GM18861 (cell line): ENCODE results near the gene SMARCA4.

Experiments used
- ATAC-seq: cut with Tn5 transposase; IDR thresholded peaks from one replicate; pipeline ENCODE4 v1.9.1; 2021; ENCODE audit not compliant: unreplicated experiment

Gene SMARCA4

GRCh38 chr19:11007385-11007784, 46.6 kb downstream of the SMARCA4 start:
- no peak for ATAC-seq

DNA sequence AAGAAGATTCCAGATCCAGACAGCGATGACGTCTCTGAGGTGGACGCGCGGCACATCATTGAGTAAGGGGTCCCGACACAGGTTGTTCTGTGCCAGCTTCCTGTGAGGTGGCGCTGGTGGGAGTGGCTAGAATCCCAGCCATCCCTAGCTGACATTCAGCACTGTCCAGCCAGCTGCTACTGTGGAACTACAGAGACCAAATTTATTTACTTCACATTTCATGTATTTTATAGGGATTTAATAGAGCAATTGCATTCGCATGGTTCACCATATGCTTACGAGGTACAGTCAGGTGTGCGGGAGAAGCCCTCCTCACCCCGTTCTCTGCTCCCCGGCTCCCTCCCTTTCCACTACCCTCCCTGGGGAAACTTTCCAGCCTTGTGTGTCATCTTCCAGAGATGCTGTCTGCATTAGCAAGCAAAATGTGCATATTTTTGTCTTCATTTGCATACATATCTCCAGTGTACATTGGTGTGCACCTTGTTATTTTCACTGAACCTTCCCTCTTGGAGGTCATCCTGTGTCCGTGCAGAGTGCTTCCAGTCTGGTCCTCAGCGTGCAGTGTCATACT, 47.2 kb downstream of the SMARCA4 start:
- no peak for ATAC-seq

DNA sequence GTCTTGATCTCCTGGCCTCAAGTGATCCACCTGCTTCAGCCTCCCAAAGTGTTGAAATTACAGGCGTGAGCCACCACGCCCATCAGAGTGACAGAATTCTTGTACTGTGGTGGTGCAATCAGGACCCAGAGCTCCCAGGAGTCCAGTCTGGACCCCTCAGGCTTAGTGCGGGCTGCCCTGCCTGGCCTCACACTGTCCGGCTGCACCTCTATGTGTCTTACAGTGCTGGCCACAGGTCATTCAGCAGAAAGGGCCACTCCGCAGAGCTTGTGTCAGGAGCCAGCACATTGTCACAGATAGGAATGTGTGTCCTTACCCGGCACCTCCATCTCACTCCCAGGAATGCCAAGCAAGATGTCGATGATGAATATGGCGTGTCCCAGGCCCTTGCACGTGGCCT, 49.2 kb downstream of the SMARCA4 start:
- ATAC-seq, result no peak

GRCh38 chr19:11012507-11012906, 51.7 kb downstream of the SMARCA4 start:
- ATAC-seq, result no peak

DNA sequence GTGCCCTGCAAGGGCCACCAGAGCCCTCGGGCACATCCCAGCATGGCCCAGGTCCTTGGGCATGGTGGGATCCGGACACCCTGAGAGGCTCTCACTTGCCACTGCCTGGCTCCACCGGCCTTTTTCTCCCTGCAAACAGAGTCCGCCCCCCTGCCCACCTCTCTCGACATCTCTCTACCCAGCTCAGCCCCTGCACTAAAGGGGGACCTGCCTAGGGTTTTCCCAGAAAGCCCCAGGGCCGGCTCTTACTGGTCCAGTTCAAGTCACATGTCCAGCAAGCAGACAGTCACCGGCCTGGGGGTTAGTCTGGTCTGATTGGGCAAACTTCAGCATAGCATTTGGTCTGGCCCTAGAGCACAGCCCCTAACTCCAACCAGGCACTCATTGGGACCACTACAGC, 52.9 kb downstream of the SMARCA4 start:
- ATAC-seq, result no peak

- ATAC-seq, result no peak
Observed at GRCh38 chr19:11014403-11014911, 53.6 kb downstream of the SMARCA4 start.

GRCh38 chr19:11016631-11017030, 55.8 kb downstream of the SMARCA4 start:
- no peak for ATAC-seq

GRCh38 chr19:11017275-11018035, 56.6 kb downstream of the SMARCA4 start:
- no peak for ATAC-seq

DNA sequence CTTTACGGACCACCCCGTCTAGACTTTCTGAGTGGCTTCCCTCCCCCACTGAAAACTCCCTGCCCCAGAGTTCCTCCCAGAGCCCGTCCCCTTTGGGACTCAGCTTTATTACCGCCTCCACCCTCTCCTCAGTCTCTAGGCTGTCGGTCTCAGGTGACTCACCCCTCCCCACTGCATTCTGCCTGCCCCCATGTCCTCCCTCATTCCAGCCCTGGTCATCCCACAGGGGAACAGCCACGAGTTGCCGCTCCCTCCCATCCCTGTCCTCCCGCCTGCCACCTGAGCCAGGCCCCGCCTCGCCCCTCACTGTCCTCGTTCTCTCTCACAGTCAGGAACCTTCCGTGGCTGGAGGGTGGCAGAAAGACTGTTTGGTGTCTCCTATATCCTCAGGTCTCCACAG, 57.3 kb downstream of the SMARCA4 start:
- no peak for ATAC-seq

DNA sequence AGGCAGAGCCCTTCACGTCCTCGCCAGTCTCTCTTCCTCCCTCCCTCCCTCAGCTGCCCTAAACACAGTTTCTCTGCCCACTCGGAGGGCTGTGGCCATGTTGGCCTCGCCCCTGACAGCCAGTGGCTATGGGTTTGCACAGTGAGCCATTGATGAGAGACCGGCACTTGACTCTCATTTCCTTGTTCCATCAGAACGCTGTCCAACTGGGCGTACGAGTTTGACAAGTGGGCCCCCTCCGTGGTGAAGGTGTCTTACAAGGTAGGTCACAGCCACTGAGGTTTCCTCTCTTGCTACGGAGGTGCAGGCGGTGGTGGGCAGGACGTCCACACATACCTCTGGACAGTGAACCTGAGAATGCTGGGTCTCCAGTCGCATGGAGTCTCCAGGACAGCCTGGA, 57.9 kb downstream of the SMARCA4 start:
- ATAC-seq, result no peak

DNA sequence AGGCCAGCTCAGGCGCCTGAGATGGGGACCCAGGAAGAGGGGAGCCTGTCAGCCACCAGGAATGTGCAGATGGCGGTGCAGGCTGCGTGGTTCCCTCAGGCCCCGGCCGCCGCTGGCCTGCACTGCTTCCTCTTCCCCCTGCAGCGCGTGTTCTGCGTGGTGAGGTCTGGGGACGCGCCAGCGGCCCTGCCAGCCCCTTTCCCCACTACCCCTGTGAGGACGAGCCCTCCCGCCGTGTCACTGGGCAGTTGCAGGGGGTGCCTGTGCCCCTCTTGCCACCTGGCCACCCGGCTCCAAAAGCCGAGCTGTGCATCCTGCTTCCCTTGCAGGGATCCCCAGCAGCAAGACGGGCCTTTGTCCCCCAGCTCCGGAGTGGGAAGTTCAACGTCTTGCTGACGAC, 58.4 kb downstream of the SMARCA4 start:
- ATAC-seq, result no peak

DNA sequence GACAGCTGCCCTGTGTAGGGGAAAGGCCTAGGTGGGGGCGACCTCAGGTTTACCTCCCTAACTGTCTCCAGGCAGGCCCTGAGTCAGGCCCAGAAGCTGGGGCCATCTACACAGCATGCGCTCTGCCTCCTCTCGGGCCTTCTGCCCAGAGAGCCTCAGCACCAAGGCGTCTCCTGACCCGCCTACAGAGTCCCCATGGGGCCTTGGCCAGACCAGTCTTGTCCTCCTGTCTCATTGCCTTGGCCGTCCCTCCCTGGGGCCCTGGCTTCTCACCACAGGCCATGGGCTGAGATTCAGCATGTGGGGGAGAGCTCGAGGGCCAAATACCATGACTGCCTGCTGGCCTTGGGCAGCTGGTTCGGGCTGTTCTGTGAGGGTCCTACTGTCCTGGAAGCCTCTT, 59.0 kb downstream of the SMARCA4 start:
- ATAC-seq, result no peak

GRCh38 chr19:11020423-11020822, 59.6 kb downstream of the SMARCA4 start:
- no peak for ATAC-seq

- no peak for ATAC-seq
Observed at GRCh38 chr19:11020982-11021759, 60.3 kb downstream of the SMARCA4 start.

GRCh38 chr19:11021760-11022144, 60.9 kb downstream of the SMARCA4 start:
- no peak for ATAC-seq

GRCh38 chr19:11023016-11023415, 62.2 kb downstream of the SMARCA4 start:
- ATAC-seq, result no peak

GRCh38 chr19:11023710-11024109, 62.9 kb downstream of the SMARCA4 start:
- no peak for ATAC-seq

- no peak for ATAC-seq
Observed at GRCh38 chr19:11024259-11024658, 63.4 kb downstream of the SMARCA4 start.

DNA sequence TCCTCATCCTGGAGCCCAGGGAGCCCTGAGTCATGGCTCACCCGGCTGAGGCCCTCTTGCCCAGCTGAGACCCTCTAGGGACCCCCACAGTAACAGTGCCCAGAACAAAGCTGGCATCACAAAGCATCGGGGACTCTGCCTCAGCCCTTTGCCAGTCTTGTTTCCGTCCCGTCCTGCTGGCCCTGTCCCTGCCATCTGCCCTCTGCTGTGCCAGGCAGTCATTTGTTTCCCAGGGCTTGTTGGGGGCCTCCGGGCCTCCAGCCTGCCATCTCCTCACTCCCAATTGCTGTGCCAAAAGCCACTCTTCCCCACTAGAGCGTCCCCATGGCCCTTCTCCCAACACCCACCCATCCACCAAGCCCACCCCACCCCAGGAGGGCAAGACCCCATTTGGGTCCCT, 64.2 kb downstream of the SMARCA4 start:
- no peak for ATAC-seq

DNA sequence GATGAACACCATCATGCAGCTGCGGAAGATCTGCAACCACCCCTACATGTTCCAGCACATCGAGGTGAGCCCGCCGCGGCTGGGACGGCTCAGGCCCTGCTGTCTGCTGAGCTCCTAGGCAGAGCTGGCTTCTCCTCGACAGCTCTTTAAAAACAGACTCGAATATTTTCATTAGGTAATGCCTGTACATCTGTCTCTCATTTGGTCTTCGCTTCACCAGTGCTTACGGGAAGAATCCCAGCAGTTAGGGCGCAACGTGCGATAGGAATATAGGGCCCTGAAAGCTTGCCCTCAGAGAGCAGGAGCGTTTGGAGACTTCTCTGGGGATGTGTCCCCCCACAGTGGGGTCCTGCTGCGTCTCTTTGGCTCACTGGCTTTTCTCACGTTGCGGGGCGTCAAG, 64.6 kb downstream of the SMARCA4 start:
- no peak for ATAC-seq

DNA sequence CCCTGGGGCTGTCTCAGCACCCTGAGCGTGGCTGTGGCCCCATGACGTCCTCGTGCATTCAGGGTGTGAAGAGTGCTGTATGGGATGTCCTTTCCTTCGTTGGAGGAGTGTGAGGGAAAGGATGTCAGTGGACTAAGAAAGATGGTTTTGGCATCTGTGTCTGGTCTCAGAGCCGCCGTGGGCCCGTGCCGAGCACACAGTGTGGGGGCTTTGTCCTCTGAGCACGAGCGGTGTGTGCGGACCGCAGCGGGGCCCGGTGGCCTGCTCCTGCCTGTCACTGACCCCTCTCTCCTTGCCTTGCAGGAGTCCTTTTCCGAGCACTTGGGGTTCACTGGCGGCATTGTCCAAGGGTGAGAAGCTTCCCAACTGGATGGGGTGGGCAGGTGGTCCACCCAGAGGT, 65.2 kb downstream of the SMARCA4 start:
- ATAC-seq, result no peak

DNA sequence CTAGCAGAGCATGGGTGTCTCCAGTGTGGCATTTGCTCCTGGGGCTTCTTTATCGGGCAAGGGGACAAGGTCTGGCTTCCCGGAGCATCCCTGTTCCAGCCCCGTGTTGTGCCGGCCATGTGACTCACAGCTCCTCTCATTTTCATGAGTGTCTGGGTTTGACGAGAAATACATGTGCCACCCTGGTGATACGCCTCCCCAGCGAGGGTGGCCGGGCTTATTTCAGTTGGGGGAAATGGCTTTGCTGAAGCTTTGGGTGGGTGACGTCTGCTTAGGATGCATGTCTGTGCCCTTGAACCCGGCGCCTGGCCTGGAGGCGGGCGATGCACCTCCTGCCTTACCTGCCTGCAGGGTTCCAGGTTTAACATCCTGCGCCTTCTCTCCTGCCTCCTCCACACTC, 66.6 kb downstream of the SMARCA4 start:
- ATAC-seq, result no peak
